ENCODE results near the gene ACOT8. TPM values are rescaled to one million over a fixed set of nuclear protein-coding genes. Genes with fewer than 3 reads are reported as not detected.

Gene ACOT8
- polyA plus RNA-seq, 1 experiment, result 27.0 TPM

DNA sequence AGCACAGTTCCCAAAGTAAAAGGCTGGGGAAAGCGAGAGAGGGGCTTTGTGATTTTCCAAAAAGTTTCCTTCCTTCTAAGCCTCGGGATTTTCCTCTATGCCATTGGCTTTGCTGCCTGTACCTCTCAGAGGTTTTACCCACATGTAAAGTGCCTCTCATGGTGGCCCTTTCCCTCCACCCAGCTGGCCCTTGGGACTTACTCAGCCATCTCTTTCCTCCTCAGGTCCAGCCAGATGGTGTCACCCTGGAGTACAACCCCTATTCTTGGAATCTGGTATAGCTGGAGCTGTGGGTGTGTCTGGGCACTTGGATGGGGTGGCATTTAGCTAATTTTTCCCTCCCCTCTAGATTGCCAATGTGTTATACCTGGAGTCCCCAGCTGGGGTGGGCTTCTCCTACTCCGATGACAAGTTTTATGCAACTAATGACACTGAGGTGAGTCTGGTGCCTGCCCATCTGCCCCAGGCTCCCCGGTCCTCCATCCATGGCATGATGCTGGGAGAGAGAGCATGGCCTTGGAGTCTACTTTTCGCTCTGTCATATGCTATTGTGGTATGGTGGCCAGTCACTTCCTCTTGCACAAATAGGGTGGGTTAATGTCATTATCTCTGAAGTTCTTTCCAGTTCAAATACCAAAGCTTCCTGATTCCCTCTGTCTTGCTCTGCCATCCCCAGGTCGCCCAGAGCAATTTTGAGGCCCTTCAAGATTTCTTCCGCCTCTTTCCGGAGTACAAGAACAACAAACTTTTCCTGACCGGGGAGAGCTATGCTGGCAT, 35.0 kb upstream of the ACOT8 start:
- CTCF ChIA-PET, result interaction anchor here (0.8 to 3.4 kb wide), 5 partner anchors 10 to 94 kb away, joined by 3 to 31 read pairs (median 3); no protein-coding TSS in a partner anchor
- DNase-seq (ENCODE audit: low read depth, low spot score), result no peak
- Histone ChIP-seq H3K27me3 (ENCODE audit: control insufficient read depth, insufficient read depth, low read length) (no peaks in the 10 kb centered on the region), H3K27ac (ENCODE audit: low read depth, low read length) (peak overlapping the region; percentile 47), H3K4me3 (ENCODE audit: low read depth, low read length) (peak overlapping the region; percentile 79), H3K9me3 (ENCODE audit: control insufficient read depth, insufficient read depth, low read length) (no peaks in the 10 kb centered on the region; the same call in 1 of the 2 replicates)
- POLR2A ChIA-PET, result interaction anchor here (0.8 to 2.8 kb wide), 4 partner anchors 11 to 43 kb away, joined by 3 to 14 read pairs (median 8); partner anchors contain the start of gene ZSWIM1
- TF ChIP-seq, protein P1, sequence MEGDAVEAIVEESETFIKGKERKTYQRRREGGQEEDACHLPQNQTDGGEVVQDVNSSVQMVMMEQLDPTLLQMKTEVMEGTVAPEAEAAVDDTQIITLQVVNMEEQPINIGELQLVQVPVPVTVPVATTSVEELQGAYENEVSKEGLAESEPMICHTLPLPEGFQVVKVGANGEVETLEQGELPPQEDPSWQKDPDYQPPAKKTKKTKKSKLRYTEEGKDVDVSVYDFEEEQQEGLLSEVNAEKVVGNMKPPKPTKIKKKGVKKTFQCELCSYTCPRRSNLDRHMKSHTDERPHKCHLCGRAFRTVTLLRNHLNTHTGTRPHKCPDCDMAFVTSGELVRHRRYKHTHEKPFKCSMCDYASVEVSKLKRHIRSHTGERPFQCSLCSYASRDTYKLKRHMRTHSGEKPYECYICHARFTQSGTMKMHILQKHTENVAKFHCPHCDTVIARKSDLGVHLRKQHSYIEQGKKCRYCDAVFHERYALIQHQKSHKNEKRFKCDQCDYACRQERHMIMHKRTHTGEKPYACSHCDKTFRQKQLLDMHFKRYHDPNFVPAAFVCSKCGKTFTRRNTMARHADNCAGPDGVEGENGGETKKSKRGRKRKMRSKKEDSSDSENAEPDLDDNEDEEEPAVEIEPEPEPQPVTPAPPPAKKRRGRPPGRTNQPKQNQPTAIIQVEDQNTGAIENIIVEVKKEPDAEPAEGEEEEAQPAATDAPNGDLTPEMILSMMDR (IDR thresholded peaks at IDR 0.05; ENCODE audit: low read depth, low read length), result peak; percentile 13

DNA sequence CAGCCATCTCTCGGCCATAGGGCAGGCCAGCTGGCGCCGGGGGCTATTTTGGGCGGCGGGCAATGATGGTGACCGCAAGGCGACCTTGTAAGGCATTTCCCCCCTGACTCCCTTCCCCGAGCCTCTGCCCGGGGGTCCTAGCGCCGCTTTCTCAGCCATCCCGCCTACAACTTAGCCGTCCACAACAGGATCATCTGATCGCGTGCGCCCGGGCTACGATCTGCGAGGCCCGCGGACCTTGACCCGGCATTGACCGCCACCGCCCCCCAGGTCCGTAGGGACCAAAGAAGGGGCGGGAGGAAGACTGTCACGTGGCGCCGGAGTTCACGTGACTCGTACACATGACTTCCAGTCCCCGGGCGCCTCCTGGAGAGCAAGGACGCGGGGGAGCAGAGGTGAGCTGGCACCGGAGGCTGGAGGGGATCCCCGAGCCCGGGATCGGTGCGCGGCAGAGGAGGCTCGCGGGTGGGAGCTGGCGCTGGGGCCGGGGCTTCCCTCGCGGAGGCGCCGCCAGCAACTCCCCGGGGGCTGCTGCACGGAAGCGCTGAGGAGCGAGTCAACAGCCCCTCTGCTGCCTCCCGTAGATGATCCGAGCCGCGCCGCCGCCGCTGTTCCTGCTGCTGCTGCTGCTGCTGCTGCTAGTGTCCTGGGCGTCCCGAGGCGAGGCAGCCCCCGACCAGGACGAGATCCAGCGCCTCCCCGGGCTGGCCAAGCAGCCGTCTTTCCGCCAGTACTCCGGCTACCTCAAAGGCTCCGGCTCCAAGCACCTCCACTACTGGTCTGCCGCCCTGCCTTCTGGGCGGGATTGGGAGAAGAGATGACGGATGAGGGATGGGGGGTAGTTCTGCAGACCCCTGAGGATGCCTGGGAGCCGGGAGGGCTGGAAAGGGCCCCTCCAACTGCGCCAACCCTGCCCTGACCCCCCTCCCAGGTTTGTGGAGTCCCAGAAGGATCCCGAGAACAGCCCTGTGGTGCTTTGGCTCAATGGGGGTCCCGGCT, 34.1 kb upstream of the ACOT8 start, which contains the start of the genes CTSA and NEURL2:
Gene CTSA, plus strand, starts transcription at position 351 of the 999 bp plus-strand sequence. Its CDS starts 234 bp downstream, at position 585.
Gene NEURL2, minus strand, starts transcription at position 224 of the 999 bp plus-strand sequence. Its CDS starts 217 bp downstream, at position 7.
- Histone ChIP-seq H3K27me3 (ENCODE audit: control insufficient read depth, insufficient read depth, low read length) (no peaks in the 10 kb centered on the region), H3K9me3 (ENCODE audit: control insufficient read depth, insufficient read depth, low read length) (no peaks in the 10 kb centered on the region; the same call in 1 of the 2 replicates), H3K4me3 (ENCODE audit: low read depth, low read length) (peak within 1 kb of the TSS; percentile 79), H3K27ac (ENCODE audit: low read depth, low read length) (peak within 1 kb of the TSS; percentile 77)
- ChIA-PET POLR2A (interaction anchor here (0.7 to 2.8 kb wide), 9 partner anchors 10 to 80 kb away, joined by 3 to 21 read pairs (median 14); partner anchors contain the start of genes PCIF1, PLTP and ZSWIM1), CTCF (interaction anchor here (0.6 to 3.4 kb wide), 13 partner anchors 9 to 177 kb away, joined by 3 to 31 read pairs (median 3); partner anchors contain the start of gene ZSWIM1)
- peak; percentile 84 for DNase-seq (ENCODE audit: low read depth, low spot score)
- TF ChIP-seq, protein P1 (IDR thresholded peaks at IDR 0.05; ENCODE audit: low read depth, low read length), result no peak

DNA sequence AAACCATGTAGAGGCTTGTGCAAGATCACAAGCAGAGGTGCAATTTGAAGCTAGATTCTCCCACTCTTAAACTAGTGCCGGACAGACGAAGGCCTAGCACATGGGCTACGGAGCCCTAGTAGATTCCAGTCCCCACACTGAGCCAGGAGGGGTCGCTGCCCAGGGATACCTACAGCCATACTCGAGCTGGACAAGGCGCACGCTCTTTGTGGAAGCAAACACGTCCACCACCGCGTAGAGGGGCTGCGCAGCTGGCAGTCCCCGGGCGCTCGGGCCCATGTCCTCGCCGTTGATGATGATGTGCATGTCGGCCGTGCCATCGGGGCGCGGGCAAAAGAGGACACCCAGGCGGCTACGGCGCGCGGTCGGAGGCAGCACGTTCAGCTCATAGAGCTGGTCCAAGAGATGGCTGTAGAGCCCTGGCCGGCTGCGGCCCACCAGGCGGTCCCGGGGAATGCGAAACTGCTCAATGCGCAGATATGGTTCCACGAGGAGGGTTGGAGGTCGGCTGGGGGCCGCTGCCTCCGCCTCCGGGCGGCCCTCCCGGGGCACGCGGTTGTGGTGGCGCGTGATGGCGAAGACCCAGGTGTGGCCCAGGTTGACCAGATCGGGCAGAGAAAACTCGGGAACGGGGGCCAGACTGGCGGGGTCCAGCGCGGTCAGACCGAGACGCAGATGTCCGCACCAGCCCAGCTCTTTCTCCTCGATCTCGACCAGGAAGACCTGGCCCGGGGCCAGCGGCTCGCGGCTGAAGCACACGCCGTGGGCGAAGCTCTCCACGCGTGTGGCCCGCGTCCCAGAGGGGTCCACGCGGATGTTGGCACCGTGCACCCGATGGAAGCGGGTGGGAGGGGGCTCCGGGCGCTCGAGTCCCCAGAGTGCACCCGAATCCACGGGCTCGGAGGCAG, 33.1 kb upstream of the ACOT8 start:
- DNase-seq (ENCODE audit: low read depth, low spot score), result no peak
- Histone ChIP-seq H3K9me3 (ENCODE audit: control insufficient read depth, insufficient read depth, low read length) (no peaks in the 10 kb centered on the region; the same call in 1 of the 2 replicates), H3K4me3 (ENCODE audit: low read depth, low read length) (peak overlapping the region; percentile 79), H3K27me3 (ENCODE audit: control insufficient read depth, insufficient read depth, low read length) (no peaks in the 10 kb centered on the region), H3K27ac (ENCODE audit: low read depth, low read length) (peak overlapping the region; percentile 77)
- CTCF ChIA-PET, result interaction anchor here (0.7 to 3.4 kb wide), 29 partner anchors 8 to 178 kb away, joined by 3 to 31 read pairs (median 4); partner anchors contain the start of genes PCIF1 and ZSWIM1
- TF ChIP-seq, protein P1 (IDR thresholded peaks at IDR 0.05; ENCODE audit: low read depth, low read length), result peak; percentile 79
- POLR2A ChIA-PET, result interaction anchor here (0.6 to 2.8 kb wide), 10 partner anchors 9 to 193 kb away, joined by 3 to 21 read pairs (median 6); partner anchors contain the start of genes PCIF1, PLTP and ZSWIM1

DNA sequence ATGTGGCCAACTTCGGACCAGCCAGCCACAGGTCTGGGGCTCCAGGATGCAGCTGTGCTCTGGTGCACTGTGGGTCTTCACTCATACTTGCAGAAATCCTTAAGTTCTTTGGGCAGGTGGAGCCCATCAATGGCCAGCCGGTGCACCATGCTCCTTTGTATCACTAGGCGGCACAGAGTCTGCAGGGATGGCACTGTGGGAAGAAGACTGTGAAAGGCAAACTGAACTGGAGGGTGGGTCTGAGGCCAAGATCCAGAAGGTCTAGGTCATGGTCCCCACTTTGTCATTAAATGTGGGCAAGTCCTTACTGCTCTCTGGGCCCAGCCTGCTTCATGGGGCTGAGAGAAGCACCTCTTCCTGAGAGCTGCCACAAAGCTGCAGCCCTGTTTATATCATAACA, 31.5 kb upstream of the ACOT8 start:
- TF ChIP-seq, protein P1 (IDR thresholded peaks at IDR 0.05; ENCODE audit: low read depth, low read length), result no peak
- Histone ChIP-seq H3K27me3 (ENCODE audit: control insufficient read depth, insufficient read depth, low read length) (no peaks in the 10 kb centered on the region), H3K9me3 (ENCODE audit: control insufficient read depth, insufficient read depth, low read length) (no peaks in the 10 kb centered on the region; the same call in 1 of the 2 replicates), H3K27ac (ENCODE audit: low read depth, low read length) (no peak overlapping the region), H3K4me3 (ENCODE audit: low read depth, low read length) (no peak overlapping the region)
- ChIA-PET POLR2A (no interaction called here), CTCF (interaction anchor here (1.5 to 3.4 kb wide), 4 partner anchors 20 to 81 kb away, joined by 3 to 31 read pairs (median 11); partner anchors contain the start of gene PCIF1)
- DNase-seq (ENCODE audit: low read depth, low spot score), result no peak

Measured in AG04450 (cell line).